ENCODE measurements around the gene KRTAP10-10.

The KRTAP10-10 gene

DNA sequence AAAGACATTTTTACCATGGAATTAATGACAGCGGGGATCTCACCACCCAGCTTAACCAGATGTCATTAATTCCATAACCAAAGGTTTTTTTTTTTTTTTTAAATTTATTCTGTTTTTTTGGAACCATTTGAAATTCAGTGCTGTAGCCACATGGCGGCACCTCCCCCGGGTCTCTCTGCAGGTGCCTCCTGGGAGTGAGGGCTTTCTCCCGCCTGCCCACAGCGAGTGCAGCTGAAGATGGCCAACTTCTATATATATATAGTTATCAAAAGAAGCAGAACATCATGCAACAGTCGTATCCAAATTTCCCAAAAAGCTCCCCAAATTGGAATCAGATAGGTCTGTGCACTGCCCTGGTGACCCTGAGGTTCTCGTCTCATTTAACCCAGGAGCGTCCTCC is 21.7 kb upstream of the KRTAP10-10 start:
- Histone ChIP-seq H2AK5ac (ENCODE audit: low read length) (no peak overlapping the region), H3K4me1 (ENCODE audit: control insufficient read depth in 1 of 2, insufficient read depth in 2 of 2, low read length in 2 of 2) (no peaks in the 10 kb centered on the region), H3K79me2 (ENCODE audit: control insufficient read depth, insufficient read depth, low read length, poor library complexity) (no peaks in the 10 kb centered on the region), H2BK120ac (ENCODE audit: insufficient read depth, low read length, poor library complexity) (no peak overlapping the region), H3K23ac (ENCODE audit: low read length) (no peak overlapping the region), H2AFZ (ENCODE audit: insufficient read depth, low read length, poor library complexity) (no peak overlapping the region), H4K8ac (ENCODE audit: low read depth, low read length) (no peak overlapping the region), H4K12ac (ENCODE audit: low read depth, low read length) (no peak overlapping the region), H2BK12ac (ENCODE audit: low read length) (no peak overlapping the region), H3K9me3 (ENCODE audit: insufficient read depth, low read depth, low read length) (peaks cover 28% of the 10 kb centered on the region), H3K4me3 (ENCODE audit: low read depth, low read length) (no peak overlapping the region), H3K14ac (ENCODE audit: low read length) (no peak overlapping the region), H3K36me3 (ENCODE audit: control insufficient read depth in 1 of 2, insufficient read depth in 2 of 2, low read length in 2 of 2) (no peaks in the 10 kb centered on the region), H2BK5ac (ENCODE audit: low read depth, low read length, poor library complexity) (no peak overlapping the region), H3K18ac (ENCODE audit: low read length) (no peak overlapping the region), H3K27me3 (ENCODE audit: insufficient read depth, low read length) (no peaks in the 10 kb centered on the region), H3K4ac (ENCODE audit: low read depth, low read length) (no peak overlapping the region), H3K4me2 (ENCODE audit: low read length) (no peak overlapping the region), H3K79me1 (ENCODE audit: low read length) (no peaks in the 10 kb centered on the region), H3K9ac (ENCODE audit: low read length) (no peak overlapping the region), H3K27ac (ENCODE audit: low read depth, low read length) (no peak overlapping the region), H4K91ac (ENCODE audit: low read depth, low read length) (no peak overlapping the region)
- no CpG with 5 or more reads among the region's 8 CpGs for WGBS (ENCODE audit: extremely low coverage, insufficient coverage, insufficient read length)
- no peak for DNase-seq

DNA sequence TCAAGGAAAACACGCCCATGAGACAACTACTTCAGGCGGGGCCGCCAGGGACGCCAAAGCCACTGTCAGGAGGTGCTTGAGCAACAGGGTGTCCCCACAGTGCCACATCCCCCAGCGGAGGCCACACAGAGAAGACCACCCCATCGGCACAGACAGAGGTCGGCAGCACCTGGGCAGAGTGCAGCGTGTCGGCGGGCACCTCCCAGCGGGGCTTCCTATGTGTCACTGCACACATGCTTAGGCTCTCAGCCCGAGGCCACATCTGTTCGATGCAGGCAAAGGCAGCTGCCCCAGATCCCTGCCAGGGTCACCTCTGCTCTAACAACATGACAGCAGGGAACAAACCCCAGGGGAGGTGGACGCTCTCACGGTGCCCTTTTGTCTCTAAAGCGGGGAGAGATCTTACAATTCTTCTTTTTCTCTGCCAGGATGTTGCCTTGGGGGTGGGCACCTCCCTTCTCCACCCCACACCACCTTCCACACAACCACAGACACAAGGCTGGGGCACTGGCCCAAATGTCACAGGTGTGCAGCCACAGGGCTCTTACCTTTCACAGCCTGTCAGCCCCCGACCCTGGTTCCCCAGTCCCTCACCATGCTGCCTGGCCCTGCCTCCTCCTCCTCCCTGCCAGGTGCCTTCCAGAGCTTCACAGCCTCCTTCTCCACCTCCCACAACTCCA is 21.1 kb upstream of the KRTAP10-10 start:
- no peak overlapping the region for H2BK5ac ChIP-seq (ENCODE audit: low read depth, low read length, poor library complexity)
- H3K27ac ChIP-seq (ENCODE audit: low read depth, low read length), result no peak overlapping the region
- no peaks in the 10 kb centered on the region for H3K4me1 ChIP-seq (ENCODE audit: control insufficient read depth in 1 of 2, insufficient read depth in 2 of 2, low read length in 2 of 2)
- no peak overlapping the region for H3K14ac ChIP-seq (ENCODE audit: low read length)
- peaks cover 28% of the 10 kb centered on the region for H3K9me3 ChIP-seq (ENCODE audit: insufficient read depth, low read depth, low read length)
- no peak overlapping the region for H4K12ac ChIP-seq (ENCODE audit: low read depth, low read length)
- H2AFZ ChIP-seq (ENCODE audit: insufficient read depth, low read length, poor library complexity), result no peak overlapping the region
- H4K8ac ChIP-seq (ENCODE audit: low read depth, low read length), result no peak overlapping the region
- H2BK120ac ChIP-seq (ENCODE audit: insufficient read depth, low read length, poor library complexity), result no peak overlapping the region
- H3K4ac ChIP-seq (ENCODE audit: low read depth, low read length), result no peak overlapping the region
- H4K91ac ChIP-seq (ENCODE audit: low read depth, low read length), result no peak overlapping the region
- H3K36me3 ChIP-seq (ENCODE audit: control insufficient read depth in 1 of 2, insufficient read depth in 2 of 2, low read length in 2 of 2), result no peaks in the 10 kb centered on the region
- H3K79me2 ChIP-seq (ENCODE audit: control insufficient read depth, insufficient read depth, low read length, poor library complexity), result no peaks in the 10 kb centered on the region
- no peak overlapping the region for H3K4me3 ChIP-seq (ENCODE audit: low read depth, low read length)
- WGBS (ENCODE audit: extremely low coverage, insufficient coverage, insufficient read length), result no CpG with 5 or more reads among the region's 17 CpGs
- no peak overlapping the region for H3K4me2 ChIP-seq (ENCODE audit: low read length)
- no peak overlapping the region for H3K18ac ChIP-seq (ENCODE audit: low read length)
- H2AK5ac ChIP-seq (ENCODE audit: low read length), result no peak overlapping the region
- no peak overlapping the region for H3K9ac ChIP-seq (ENCODE audit: low read length)
- H3K23ac ChIP-seq (ENCODE audit: low read length), result no peak overlapping the region
- no peaks in the 10 kb centered on the region for H3K27me3 ChIP-seq (ENCODE audit: insufficient read depth, low read length)
- DNase-seq, result no peak
- no peak overlapping the region for H2BK12ac ChIP-seq (ENCODE audit: low read length)
- no peaks in the 10 kb centered on the region for H3K79me1 ChIP-seq (ENCODE audit: low read length)

DNA sequence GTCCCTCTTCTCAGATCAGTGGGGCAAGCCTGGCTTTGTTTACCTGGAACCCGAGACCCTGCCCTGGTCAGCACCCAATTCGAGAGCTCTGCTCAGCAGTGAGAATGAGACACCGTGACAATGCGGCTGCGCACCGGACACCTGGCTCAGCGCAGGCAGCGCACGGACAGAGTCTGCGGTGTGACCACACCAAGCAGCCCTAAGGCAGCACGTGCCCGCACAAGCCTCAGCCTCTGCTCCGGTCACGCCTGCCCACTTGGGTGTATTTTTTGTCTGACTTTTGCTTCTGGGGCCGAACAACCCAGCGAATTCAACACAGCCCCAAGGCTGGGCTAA is 20.6 kb upstream of the KRTAP10-10 start:
- no peak overlapping the region for H2BK5ac ChIP-seq (ENCODE audit: low read depth, low read length, poor library complexity)
- no peak overlapping the region for H3K4ac ChIP-seq (ENCODE audit: low read depth, low read length)

DNA sequence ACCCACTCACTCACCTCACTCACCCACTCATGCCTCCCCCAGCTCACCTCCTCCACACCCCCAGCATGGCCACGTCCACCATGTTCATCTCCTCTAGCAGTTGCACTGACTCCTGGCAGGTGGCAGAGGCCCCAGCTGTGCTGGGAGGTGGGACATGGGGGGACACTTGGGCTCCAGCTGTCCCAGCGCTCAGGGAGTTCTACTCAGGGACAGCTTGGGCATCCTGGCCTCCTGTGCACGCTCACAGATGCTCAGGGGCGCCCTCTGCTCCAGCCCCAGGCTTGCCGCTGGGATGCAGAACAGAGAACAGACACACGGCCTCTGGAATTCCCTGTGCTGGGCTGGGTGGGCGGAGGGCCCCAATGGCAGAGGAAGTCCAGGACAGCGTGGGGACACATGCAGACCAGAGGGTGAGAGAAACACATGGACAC is 20.1 kb upstream of the KRTAP10-10 start:
- Histone ChIP-seq H3K27ac (ENCODE audit: low read depth, low read length) (no peak overlapping the region), H3K79me1 (ENCODE audit: low read length) (no peaks in the 10 kb centered on the region), H3K9ac (ENCODE audit: low read length) (no peak overlapping the region), H2BK5ac (ENCODE audit: low read depth, low read length, poor library complexity) (no peak overlapping the region), H3K27me3 (ENCODE audit: insufficient read depth, low read length) (no peaks in the 10 kb centered on the region), H3K4me3 (ENCODE audit: low read depth, low read length) (no peak overlapping the region), H3K79me2 (ENCODE audit: control insufficient read depth, insufficient read depth, low read length, poor library complexity) (no peaks in the 10 kb centered on the region), H3K14ac (ENCODE audit: low read length) (no peak overlapping the region), H3K9me3 (ENCODE audit: insufficient read depth, low read depth, low read length) (peaks cover 20% of the 10 kb centered on the region), H3K36me3 (ENCODE audit: control insufficient read depth in 1 of 2, insufficient read depth in 2 of 2, low read length in 2 of 2) (no peaks in the 10 kb centered on the region), H3K18ac (ENCODE audit: low read length) (no peak overlapping the region), H3K23ac (ENCODE audit: low read length) (no peak overlapping the region), H4K91ac (ENCODE audit: low read depth, low read length) (no peak overlapping the region), H4K12ac (ENCODE audit: low read depth, low read length) (no peak overlapping the region), H2AK5ac (ENCODE audit: low read length) (no peak overlapping the region), H4K8ac (ENCODE audit: low read depth, low read length) (no peak overlapping the region), H2BK120ac (ENCODE audit: insufficient read depth, low read length, poor library complexity) (no peak overlapping the region), H3K4me1 (ENCODE audit: control insufficient read depth in 1 of 2, insufficient read depth in 2 of 2, low read length in 2 of 2) (no peaks in the 10 kb centered on the region), H2AFZ (ENCODE audit: insufficient read depth, low read length, poor library complexity) (no peak overlapping the region), H3K4ac (ENCODE audit: low read depth, low read length) (no peak overlapping the region), H3K4me2 (ENCODE audit: low read length) (no peak overlapping the region), H2BK12ac (ENCODE audit: low read length) (no peak overlapping the region)
- no CpG with 5 or more reads among the region's 8 CpGs for WGBS (ENCODE audit: extremely low coverage, insufficient coverage, insufficient read length)
- no peak for DNase-seq

More for the DNA sequence above, 20.6 kb upstream of the KRTAP10-10 start:
- H3K9ac ChIP-seq (ENCODE audit: low read length), result no peak overlapping the region
- H3K27ac ChIP-seq (ENCODE audit: low read depth, low read length), result no peak overlapping the region
- no peak overlapping the region for H4K91ac ChIP-seq (ENCODE audit: low read depth, low read length)
- H3K23ac ChIP-seq (ENCODE audit: low read length), result no peak overlapping the region
- H3K9me3 ChIP-seq (ENCODE audit: insufficient read depth, low read depth, low read length), result peaks cover 26% of the 10 kb centered on the region
- H2AK5ac ChIP-seq (ENCODE audit: low read length), result no peak overlapping the region
- H3K4me1 ChIP-seq (ENCODE audit: control insufficient read depth in 1 of 2, insufficient read depth in 2 of 2, low read length in 2 of 2), result no peaks in the 10 kb centered on the region
- WGBS (ENCODE audit: extremely low coverage, insufficient coverage, insufficient read length), result no CpG with 5 or more reads among the region's 16 CpGs
- no peak overlapping the region for H4K8ac ChIP-seq (ENCODE audit: low read depth, low read length)
- H3K4me2 ChIP-seq (ENCODE audit: low read length), result no peak overlapping the region
- no peak overlapping the region for H2AFZ ChIP-seq (ENCODE audit: insufficient read depth, low read length, poor library complexity)
- DNase-seq, result no peak
- no peak overlapping the region for H2BK120ac ChIP-seq (ENCODE audit: insufficient read depth, low read length, poor library complexity)
- no peaks in the 10 kb centered on the region for H3K36me3 ChIP-seq (ENCODE audit: control insufficient read depth in 1 of 2, insufficient read depth in 2 of 2, low read length in 2 of 2)
- no peaks in the 10 kb centered on the region for H3K27me3 ChIP-seq (ENCODE audit: insufficient read depth, low read length)
- H4K12ac ChIP-seq (ENCODE audit: low read depth, low read length), result no peak overlapping the region
- no peaks in the 10 kb centered on the region for H3K79me2 ChIP-seq (ENCODE audit: control insufficient read depth, insufficient read depth, low read length, poor library complexity)
- no peak overlapping the region for H3K14ac ChIP-seq (ENCODE audit: low read length)
- H3K79me1 ChIP-seq (ENCODE audit: low read length), result no peaks in the 10 kb centered on the region
- H3K4me3 ChIP-seq (ENCODE audit: low read depth, low read length), result no peak overlapping the region
- no peak overlapping the region for H2BK12ac ChIP-seq (ENCODE audit: low read length)
- no peak overlapping the region for H3K18ac ChIP-seq (ENCODE audit: low read length)

All from trophoblast cell (in vitro differentiated cells and primary cell).